ENCODE results near the gene AFMID. TPM values are rescaled to one million over a fixed set of nuclear protein-coding genes. Genes with fewer than 3 reads are reported as not detected.
"Not testable (repeated sequence)": the region's sequence is repeated elsewhere in the genome, so short reads cannot be mapped to it uniquely, and the experiment has no call there.

Gene AFMID
- total RNA-seq, 2 donors from 2014 or later: 27.1 to 60.6 TPM

- ATAC-seq (no peak), DNase-seq (ENCODE audit: low spot score in 2 of 2) (no peak)
- H3K9me3 Mint-ChIP-seq: no peaks in the 10 kb centered on the region
- H3K27ac Mint-ChIP-seq: no peak overlapping the region
- peaks cover 17 to 20% of the 10 kb centered on the region in 2 donors for H3K36me3 Mint-ChIP-seq
These were observed 38.1 kb downstream of the AFMID start for GRCh38 chr17:78225088-78225865.

- H3K36me3 Mint-ChIP-seq: peaks cover 12 to 20% of the 10 kb centered on the region in 2 donors
These were observed 39.0 kb downstream of the AFMID start for GRCh38 chr17:78226055-78226758.

GRCh38 chr17:78226759-78227454 is 39.7 kb downstream of the AFMID start:
- peak overlapping the region in 1 of 2 donors; percentile 55 for H3K27ac Mint-ChIP-seq
- H3K36me3 Mint-ChIP-seq: peaks cover 12 to 20% of the 10 kb centered on the region in 2 donors
- peak; percentile 45 to 57 for ATAC-seq
- DNase-seq (ENCODE audit: low spot score in 2 of 2): no peak
- H3K9me3 Mint-ChIP-seq: no peaks in the 10 kb centered on the region

More at GRCh38 chr17:78226055-78226758, 39.0 kb downstream of the AFMID start:
- ATAC-seq (no peak), DNase-seq (ENCODE audit: low spot score in 2 of 2) (no peak)
- Mint-ChIP-seq H3K9me3 (no peaks in the 10 kb centered on the region), H3K27ac (peak overlapping the region in 1 of 2 donors; percentile 55)

GRCh38 chr17:78227455-78227916 is 40.3 kb downstream of the AFMID start:
- peaks cover 12 to 20% of the 10 kb centered on the region in 2 donors for H3K36me3 Mint-ChIP-seq
- peak in 1 of 2 donors; percentile 43 for ATAC-seq
- no peaks in the 10 kb centered on the region for H3K9me3 Mint-ChIP-seq
- H3K27ac Mint-ChIP-seq: peak overlapping the region in 1 of 2 donors; percentile 29
- DNase-seq (ENCODE audit: low spot score in 2 of 2): no peak

GRCh38 chr17:78228176-78228575 is 41.0 kb downstream of the AFMID start:
- Mint-ChIP-seq H3K9me3 (no peaks in the 10 kb centered on the region), H3K27ac (no peak overlapping the region), H3K36me3 (peaks cover 11 to 15% of the 10 kb centered on the region in 2 donors)
- ATAC-seq: no peak
- no peak for DNase-seq (ENCODE audit: low spot score in 2 of 2)

GRCh38 chr17:78230252-78230962 is 43.2 kb downstream of the AFMID start:
- H3K9me3 Mint-ChIP-seq: no peaks in the 10 kb centered on the region
- H3K36me3 Mint-ChIP-seq: no peaks in the 10 kb centered on the region
- no peak for ATAC-seq
- no peak for DNase-seq (ENCODE audit: low spot score in 2 of 2)
- no peak overlapping the region for H3K27ac Mint-ChIP-seq

GRCh38 chr17:78230996-78231935 is 44.1 kb downstream of the AFMID start, which contains the start of gene TMEM235:
Gene TMEM235, plus strand, starts transcription at chr17:78231631. Its CDS starts 393 bp downstream, at chr17:78232024.
- DNase-seq (ENCODE audit: low spot score in 2 of 2) (no peak), ATAC-seq (no peak)
- Mint-ChIP-seq H3K9me3 (no peaks in the 10 kb centered on the region), H3K27ac (no peak within 1 kb of the TSS), H3K36me3 (no peaks in the 10 kb centered on the region)

- Mint-ChIP-seq H3K27ac (no peak overlapping the region), H3K9me3 (no peaks in the 10 kb centered on the region), H3K36me3 (no peaks in the 10 kb centered on the region)
- peak in 1 of 2 donors; percentile 51 for DNase-seq (ENCODE audit: low spot score in 2 of 2)
- peak; percentile 56 to 74 for ATAC-seq
These were observed 45.1 kb downstream of the AFMID start for GRCh38 chr17:78231991-78232858.

- Mint-ChIP-seq H3K9me3 (no peaks in the 10 kb centered on the region), H3K36me3 (no peaks in the 10 kb centered on the region), H3K27ac (no peak overlapping the region)
- peak in 1 of 2 donors; percentile 10 for ATAC-seq
- DNase-seq (ENCODE audit: low spot score in 2 of 2): no peak
These were observed 45.7 kb downstream of the AFMID start for GRCh38 chr17:78232859-78233173.

- H3K27ac Mint-ChIP-seq: no peak overlapping the region
- no peak for ATAC-seq
These were observed 46.5 kb downstream of the AFMID start for GRCh38 chr17:78233678-78234077.

GRCh38 chr17:78234261-78234865 is 47.2 kb downstream of the AFMID start:
- H3K9me3 Mint-ChIP-seq: no peaks in the 10 kb centered on the region
- ATAC-seq: no peak
- H3K36me3 Mint-ChIP-seq: no peaks in the 10 kb centered on the region
- no peak for DNase-seq (ENCODE audit: low spot score in 2 of 2)
- no peak overlapping the region for H3K27ac Mint-ChIP-seq

More at GRCh38 chr17:78233678-78234077, 46.5 kb downstream of the AFMID start:
- no peaks in the 10 kb centered on the region for H3K9me3 Mint-ChIP-seq
- DNase-seq (ENCODE audit: low spot score in 2 of 2): no peak
- no peaks in the 10 kb centered on the region for H3K36me3 Mint-ChIP-seq

GRCh38 chr17:78235022-78235421 is 47.9 kb downstream of the AFMID start:
- peak overlapping the region in 1 of 2 donors; percentile 13 for H3K27ac Mint-ChIP-seq
- not testable (repeated sequence) for ATAC-seq; H3K9me3 Mint-ChIP-seq; H3K36me3 Mint-ChIP-seq; DNase-seq (ENCODE audit: low spot score in 2 of 2)

- no peak for DNase-seq (ENCODE audit: low spot score in 2 of 2)
- no peaks in the 10 kb centered on the region for H3K36me3 Mint-ChIP-seq
- ATAC-seq: no peak
- H3K27ac Mint-ChIP-seq: no peak overlapping the region
- H3K9me3 Mint-ChIP-seq: no peaks in the 10 kb centered on the region
These were observed 48.7 kb downstream of the AFMID start for GRCh38 chr17:78235885-78236284.

GRCh38 chr17:78236362-78237127 is 49.4 kb downstream of the AFMID start:
- ATAC-seq: no peak
- no peak for DNase-seq (ENCODE audit: low spot score in 2 of 2)
- Mint-ChIP-seq H3K36me3 (no peaks in the 10 kb centered on the region), H3K27ac (peak overlapping the region in 1 of 2 donors; percentile 55), H3K9me3 (no peaks in the 10 kb centered on the region)
